Measurements from ENCODE around the gene HRC. TPM values are rescaled to one million over a fixed set of nuclear protein-coding genes. Genes with fewer than 3 reads are reported as not detected.

Gene HRC
- polyA plus RNA-seq, 1 of the 3 experiments (the other 2 are of a cell fraction) = not detected

GRCh38 chr19:49173198-49173597 is 18.0 kb upstream of the HRC start:
- Histone ChIP-seq H3K79me2 (ENCODE audit: insufficient read depth) (no peaks in the 10 kb centered on the region), H4K20me1 (ENCODE audit: insufficient read depth) (no peaks in the 10 kb centered on the region), H3K9me3 (no peaks in the 10 kb centered on the region), H3K4me2 (no peak overlapping the region), H2AFZ (ENCODE audit: low read depth) (no peak overlapping the region), H3K4me1 (ENCODE audit: control insufficient read depth in 1 of 2, insufficient read depth in 2 of 2, low read depth in 1 of 2, low read length in 1 of 2) (no peaks in the 10 kb centered on the region), H3K27ac (ENCODE audit: low read depth in 2 of 2, low read length in 1 of 2) (no peak overlapping the region), H3K9me2 (no peaks in the 10 kb centered on the region), H3F3A (replicated peaks; ENCODE audit: insufficient read depth) (peaks cover 4% of the 10 kb centered on the region), H3K9ac (no peak overlapping the region), H3K27me3 (ENCODE audit: insufficient read depth) (no peaks in the 10 kb centered on the region), H3K36me3 (replicated peaks in 1 of 2; ENCODE audit: control insufficient read depth in 1 of 2, insufficient read depth in 2 of 2, low read length in 1 of 2) (peaks cover 3 to 34% of the 10 kb centered on the region in 2 experiments), H3K4me3 (ENCODE audit: low read depth in 2 of 2, low read length in 1 of 2) (no peak overlapping the region)
- DNase-seq = no peak
- 100% methylated on average over 2 of the region's 2 CpGs for WGBS (ENCODE audit: low lambda C conversion rate)
- TF ChIP-seq TAF1 (IDR thresholded peaks at IDR 0.05; ENCODE audit: borderline replicate concordance, low read depth, low read length) = no peak
- no peak for TF ChIP-seq USF1 (IDR thresholded peaks at IDR 0.05; ENCODE audit: borderline replicate concordance, low read depth)
- no peak for TF ChIP-seq PBX3 (IDR thresholded peaks at IDR 0.05)
- no peak for TF ChIP-seq JUND (IDR thresholded peaks at IDR 0.05)
- no peak for TF ChIP-seq MXI1 (IDR thresholded peaks at IDR 0.05; ENCODE audit: low read depth, low read length)
- TF ChIP-seq TEAD4 (IDR thresholded peaks at IDR 0.05; ENCODE audit: borderline replicate concordance, insufficient read depth) = no peak
- no peak for TF ChIP-seq CTCF (IDR thresholded peaks at IDR 0.05)
- TF ChIP-seq ZBTB33 (IDR thresholded peaks at IDR 0.05; ENCODE audit: borderline replicate concordance, low read depth) = no peak
- TF ChIP-seq REST (IDR thresholded peaks at IDR 0.05; ENCODE audit: low read depth, low read length) = no peak
- POLR2A ChIA-PET = no interaction called here
- CTCF ChIA-PET = interaction anchor here (0.6 to 1.3 kb wide), 2 partner anchors 25 to 35 kb away, joined by 3 to 6 read pairs; no protein-coding TSS in a partner anchor
